AG04450 (cell line): ENCODE measurements around the gene ISY1. TPM values are rescaled to one million over a fixed set of nuclear protein-coding genes. Genes with fewer than 3 reads are reported as not detected.
"Not testable (repeated sequence)": the region's sequence is repeated elsewhere in the genome, so short reads cannot be mapped to it uniquely, and the experiment has no call there.

Source experiments
- CTCF ChIA-PET: fragments of 300-600, 350-600 bp; formaldehyde crosslinking; extraction: SDS; loops from one replicate; lab custom pipeline; 2022; ENCODE audit warnings: antibody characterized with exemption, inconsistent platforms; lab: Charles Lee
- POLR2A ChIA-PET: fragments of 350-600 bp; formaldehyde crosslinking; extraction: SDS; loops from one replicate; lab custom pipeline; 2021; ENCODE audit warnings: antibody characterized with exemption, inconsistent platforms; lab: Yijun Ruan, JAX
- DNase-seq: peaks from one replicate; pipeline ENCODE4 v3.0.0-alpha.2; 2011; ENCODE audit warnings: low read depth, low spot score
- H3K27ac ChIP-seq: one replicate; pipeline ENCODE4 v1.5.1; 2012; ENCODE audit warnings: low read depth, low read length, control low read depth
- H3K27me3 ChIP-seq: one replicate; pipeline ENCODE4 v1.6.0; 2012; ENCODE audit warnings: low read length; ENCODE audit not compliant: control insufficient read depth, insufficient read depth
- H3K4me3 ChIP-seq: 2 replicates; pipeline ENCODE4 v1.5.1; 2011; ENCODE audit warnings: mild to moderate bottlenecking, low read depth, low read length, control low read depth
- H3K9me3 ChIP-seq: 2 replicates; pipeline ENCODE4 v1.5.1; 2012; ENCODE audit warnings: low read length; ENCODE audit not compliant: control insufficient read depth, insufficient read depth
- CTCF ChIP-seq: IDR thresholded peaks from 2 replicates; pipeline ENCODE4 v1.5.1; 2011; ENCODE audit warnings: low read depth, low read length, control low read depth, inconsistent platforms
- polyA plus RNA-seq: library from polyadenylated mRNA; depleted of rRNA; stranded (reverse); fragments of >200 nt; gene quantifications from 2 replicates; pipeline ENCODE4 v1.2.3, GENCODE V29; 2011

ISY1 gene
- polyA plus RNA-seq, 1 experiment = 34.3 TPM

- ChIA-PET CTCF (no interaction called here), POLR2A (no interaction called here)
- TF ChIP-seq CTCF = no peak
- no peak for DNase-seq
- no peaks in the 10 kb centered on the region for H3K27me3 ChIP-seq
- H3K27ac ChIP-seq = no peak overlapping the region
- no peak overlapping the region for H3K4me3 ChIP-seq
- no peaks in the 10 kb centered on the region; the same call in 1 of the 2 replicates for H3K9me3 ChIP-seq
Observed at GRCh38 chr3:129173725-129174124, 12.9 kb upstream of the ISY1 start.

- no peaks in the 10 kb centered on the region; the same call in 1 of the 2 replicates for H3K9me3 ChIP-seq
- no peaks in the 10 kb centered on the region for H3K27me3 ChIP-seq
- no peak for TF ChIP-seq CTCF
- H3K27ac ChIP-seq = no peak overlapping the region
- ChIA-PET POLR2A (no interaction called here), CTCF (interaction anchor here (3.4 kb wide), 1 partner anchor 11 kb away, joined by 12 read pairs; no protein-coding TSS in a partner anchor)
- no peak overlapping the region for H3K4me3 ChIP-seq
- DNase-seq = no peak
Observed at GRCh38 chr3:129173206-129173605, 12.3 kb upstream of the ISY1 start.

- ChIA-PET POLR2A (no interaction called here), CTCF (interaction anchor here (3.7 kb wide), 1 partner anchor 197 kb away, joined by 13 read pairs; no protein-coding TSS in a partner anchor)
- DNase-seq = no peak
- H3K4me3 ChIP-seq = no peak overlapping the region
- H3K27ac ChIP-seq = no peak overlapping the region
- no peaks in the 10 kb centered on the region for H3K9me3 ChIP-seq
- no peak for TF ChIP-seq CTCF
- H3K27me3 ChIP-seq = no peaks in the 10 kb centered on the region
Observed at GRCh38 chr3:129166579-129167332, 5.9 kb upstream of the ISY1 start.

GRCh38 chr3:129165594-129165993, 4.7 kb upstream of the ISY1 start:
- not testable (repeated sequence) for H3K9me3 ChIP-seq, H3K4me3 ChIP-seq, H3K27ac ChIP-seq, DNase-seq, H3K27me3 ChIP-seq
- CTCF ChIA-PET = interaction anchor here (0.6 kb wide), 1 partner anchor 115 kb away, joined by 4 read pairs; no protein-coding TSS in a partner anchor
- POLR2A ChIA-PET = interaction anchor here (0.6 kb wide), 1 partner anchor 17 kb away, joined by 3 read pairs; no protein-coding TSS in a partner anchor

GRCh38 chr3:129164500-129164899, 3.6 kb upstream of the ISY1 start:
- ChIA-PET POLR2A (interaction anchor here (0.7 kb wide), 1 partner anchor 19 kb away, joined by 4 read pairs; no protein-coding TSS in a partner anchor), CTCF (no interaction called here)
- Histone ChIP-seq H3K4me3 (no peak overlapping the region), H3K9me3 (no peaks in the 10 kb centered on the region), H3K27ac (no peak overlapping the region), H3K27me3 (no peaks in the 10 kb centered on the region)
- no peak for TF ChIP-seq CTCF
- no peak for DNase-seq
